Activated effector memory CD4-positive, alpha-beta T cell treated with Interleukin-2 at 50 U/mL for 16 hours (primary cell): ENCODE measurements around the gene IL22RA2.
"Not testable (repeated sequence)": the region's sequence is repeated elsewhere in the genome, so short reads cannot be mapped to it uniquely, and the experiment has no call there.

Source experiments
- DNase-seq: peaks from one replicate; pipeline ENCODE4 v3.0.0-alpha.2; 2020

The IL22RA2 gene, protein sequence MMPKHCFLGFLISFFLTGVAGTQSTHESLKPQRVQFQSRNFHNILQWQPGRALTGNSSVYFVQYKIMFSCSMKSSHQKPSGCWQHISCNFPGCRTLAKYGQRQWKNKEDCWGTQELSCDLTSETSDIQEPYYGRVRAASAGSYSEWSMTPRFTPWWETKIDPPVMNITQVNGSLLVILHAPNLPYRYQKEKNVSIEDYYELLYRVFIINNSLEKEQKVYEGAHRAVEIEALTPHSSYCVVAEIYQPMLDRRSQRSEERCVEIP

DNA sequence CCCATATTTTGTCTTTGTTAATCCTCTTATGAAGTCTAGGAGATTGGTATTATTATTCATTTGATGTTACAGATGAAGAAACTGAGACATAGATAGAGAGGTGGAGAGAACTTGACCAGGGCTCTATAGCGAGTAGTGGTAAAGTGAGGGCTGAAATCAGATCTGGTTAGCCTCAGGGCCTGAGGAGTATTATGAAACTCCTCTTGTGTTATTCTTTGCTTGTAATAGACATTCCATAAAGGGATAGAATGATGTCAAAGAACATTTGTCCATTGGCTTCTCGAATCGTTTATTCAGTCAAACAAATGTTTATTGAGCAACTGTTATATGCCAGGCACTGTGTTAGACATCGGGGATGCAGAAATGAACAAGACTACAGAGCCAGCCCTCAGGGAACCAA is at the start of gene IL22RA2:
Gene IL22RA2, minus strand, starts transcription at position 144 of the 400 bp plus-strand sequence. CDS start 11,895 bp downstream, outside the sequence.
- DNase-seq = no peak

- no peak for DNase-seq
Observed at GRCh38 chr6:137222381-137222780, 48.9 kb upstream of the IL22RA2 start.

GRCh38 chr6:137219664-137220252 is 46.3 kb upstream of the IL22RA2 start:
- DNase-seq = no peak

GRCh38 chr6:137218917-137219663 is 45.6 kb upstream of the IL22RA2 start, which contains the start of gene IFNGR1:
IFNGR1 (minus strand) TSS chr6:137219385; CDS start chr6:137219327, 58 bp downstream.
- DNase-seq = peak; percentile 92

- DNase-seq = peak; percentile 14
Observed at GRCh38 chr6:137218473-137218916, 45.1 kb upstream of the IL22RA2 start.

- DNase-seq = no peak
Observed at GRCh38 chr6:137217801-137218472, 44.5 kb upstream of the IL22RA2 start.

GRCh38 chr6:137216875-137217553 is 43.6 kb upstream of the IL22RA2 start:
- DNase-seq = no peak

DNA sequence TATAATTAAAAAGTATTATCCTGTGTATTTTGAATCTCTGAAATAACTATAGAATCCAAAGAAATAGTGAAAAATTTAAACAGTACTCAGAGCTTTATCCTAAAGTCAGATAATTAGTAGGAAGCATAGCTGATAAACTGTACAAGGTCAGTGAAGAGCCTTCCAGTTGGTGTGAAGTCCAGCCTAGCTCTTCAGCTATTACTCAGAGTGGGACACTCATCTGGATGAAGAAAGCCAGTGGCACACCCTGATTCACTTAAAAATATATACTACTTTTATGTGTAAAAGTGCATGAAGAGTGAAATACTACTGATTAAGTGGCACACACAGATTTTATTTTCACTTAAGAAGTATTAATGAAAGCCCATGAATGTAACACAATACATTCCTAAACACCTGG is 42.7 kb upstream of the IL22RA2 start:
- DNase-seq = no peak

DNA sequence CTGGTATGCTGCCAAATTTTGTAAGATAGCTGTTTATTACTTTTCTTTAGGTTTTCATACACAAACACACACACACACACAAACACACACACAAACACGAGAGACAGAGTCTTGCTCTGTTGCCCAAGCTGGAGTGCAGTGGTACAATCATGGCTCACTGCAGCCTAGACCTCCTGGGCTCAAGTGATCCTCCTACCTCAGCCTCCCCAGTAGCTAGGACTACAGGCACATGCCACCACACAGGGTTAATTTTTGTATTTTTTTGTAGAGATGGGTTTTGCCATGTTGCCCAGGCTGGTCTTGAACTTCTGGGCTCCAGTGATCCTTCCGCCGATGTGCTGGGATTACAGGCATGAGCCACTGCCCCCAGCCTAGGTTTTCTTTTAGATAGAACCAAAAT is 42.2 kb upstream of the IL22RA2 start:
- DNase-seq = not testable (repeated sequence)

- DNase-seq = no peak
Observed at GRCh38 chr6:137214931-137215330, 41.5 kb upstream of the IL22RA2 start.

- DNase-seq = no peak
Observed at GRCh38 chr6:137213813-137214212, 40.4 kb upstream of the IL22RA2 start.

GRCh38 chr6:137213331-137213740 is 39.9 kb upstream of the IL22RA2 start:
- no peak for DNase-seq

- no peak for DNase-seq
Observed at GRCh38 chr6:137211910-137212309, 38.5 kb upstream of the IL22RA2 start.

GRCh38 chr6:137210903-137211302 is 37.5 kb upstream of the IL22RA2 start:
- DNase-seq = no peak

DNA sequence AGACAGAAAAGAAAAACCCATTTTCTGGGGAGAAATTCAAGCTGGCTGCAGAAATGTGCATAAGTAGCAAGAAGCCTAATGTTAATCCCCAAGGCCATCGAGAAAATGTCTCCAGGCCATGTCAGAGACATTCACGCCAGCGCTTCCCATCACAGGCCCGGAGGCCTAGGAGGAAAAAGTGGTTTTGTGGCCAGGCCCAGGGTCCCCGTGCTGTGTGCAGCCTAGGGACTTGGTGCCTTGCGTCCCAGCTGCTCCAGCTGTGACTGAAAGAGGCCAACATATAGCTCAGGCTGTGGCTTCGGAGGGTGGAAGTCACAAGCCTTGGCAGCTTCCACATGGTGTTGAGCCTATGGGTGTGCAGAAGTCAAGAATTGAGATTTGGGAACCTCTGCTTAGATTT is 34.8 kb upstream of the IL22RA2 start:
- no peak for DNase-seq

- not testable (repeated sequence) for DNase-seq
Observed at GRCh38 chr6:137207457-137207856, 34.0 kb upstream of the IL22RA2 start.

DNA sequence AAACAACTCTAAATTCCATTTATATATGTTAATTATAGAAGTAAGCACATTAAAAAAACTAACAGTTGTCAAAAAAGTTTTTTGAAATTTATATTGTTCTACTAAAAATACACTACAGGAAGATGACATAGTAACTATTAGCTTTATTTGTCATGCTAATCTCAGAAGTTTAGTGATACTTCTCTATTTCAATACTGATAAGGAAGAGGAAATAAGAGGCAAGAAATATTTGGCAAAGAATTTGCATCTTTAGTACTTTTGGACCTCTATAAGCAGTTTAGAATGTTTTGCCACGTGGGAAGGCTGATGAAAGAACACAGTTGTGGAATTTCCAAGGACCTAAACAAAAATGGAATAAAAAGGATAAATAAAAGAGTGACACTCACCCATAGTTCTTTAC is 33.1 kb upstream of the IL22RA2 start:
- DNase-seq = no peak

DNA sequence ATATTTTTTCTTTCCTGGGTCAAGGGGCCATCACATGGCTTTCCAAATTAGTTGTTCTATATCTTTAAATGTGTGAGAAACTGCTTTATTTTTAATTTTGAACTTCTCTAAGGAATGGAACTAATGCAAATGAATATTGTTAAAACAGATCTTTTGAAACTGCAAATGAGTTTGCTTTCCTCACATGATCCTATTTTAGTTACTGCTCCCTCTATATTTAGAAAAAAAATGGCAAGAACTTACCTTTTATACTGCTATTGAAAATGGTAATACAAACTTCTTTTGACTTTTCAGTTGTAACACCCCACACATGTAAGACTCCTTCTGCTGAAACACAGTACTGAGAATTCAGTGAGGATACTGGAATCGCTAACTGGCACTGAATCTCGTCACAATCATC is 29.8 kb upstream of the IL22RA2 start:
- no peak for DNase-seq

DNA sequence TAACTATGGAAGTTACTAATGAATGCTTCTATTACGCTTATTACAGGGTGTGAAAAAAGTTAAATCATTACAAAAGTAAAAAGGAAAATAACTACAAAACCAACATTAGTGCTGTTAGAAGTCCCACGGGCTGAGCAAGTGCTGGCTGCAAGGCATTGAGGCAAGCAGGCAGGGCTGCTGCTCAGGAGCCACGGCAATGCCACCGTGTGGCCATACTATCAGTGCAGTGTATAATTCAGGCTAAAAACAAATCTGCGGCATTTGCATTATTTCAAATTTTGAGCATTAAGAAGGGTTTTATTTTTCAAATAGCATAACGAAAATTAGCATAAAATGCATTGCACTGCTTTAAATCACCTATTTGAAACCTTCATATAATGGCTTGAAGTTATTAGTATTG is 28.6 kb upstream of the IL22RA2 start:
- DNase-seq = no peak

DNA sequence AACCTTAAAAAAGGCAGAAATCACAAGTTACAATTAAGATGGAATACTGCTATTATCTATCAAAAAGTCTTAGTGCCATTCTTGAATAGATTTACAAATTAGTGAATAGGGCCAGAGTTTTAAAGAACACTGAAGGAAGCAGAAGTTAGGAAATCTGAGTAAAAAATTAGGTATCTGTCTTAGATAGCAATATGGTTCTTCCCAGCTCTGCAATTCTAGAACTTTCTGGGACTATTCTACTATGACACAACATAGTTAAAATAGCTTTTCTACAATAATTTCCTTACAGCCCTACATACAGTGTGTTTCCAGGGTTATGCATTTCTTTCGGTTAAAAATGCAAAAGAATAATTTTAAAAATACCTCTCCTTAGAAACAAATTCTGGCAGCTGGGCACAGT is 27.6 kb upstream of the IL22RA2 start:
- DNase-seq = no peak

DNA sequence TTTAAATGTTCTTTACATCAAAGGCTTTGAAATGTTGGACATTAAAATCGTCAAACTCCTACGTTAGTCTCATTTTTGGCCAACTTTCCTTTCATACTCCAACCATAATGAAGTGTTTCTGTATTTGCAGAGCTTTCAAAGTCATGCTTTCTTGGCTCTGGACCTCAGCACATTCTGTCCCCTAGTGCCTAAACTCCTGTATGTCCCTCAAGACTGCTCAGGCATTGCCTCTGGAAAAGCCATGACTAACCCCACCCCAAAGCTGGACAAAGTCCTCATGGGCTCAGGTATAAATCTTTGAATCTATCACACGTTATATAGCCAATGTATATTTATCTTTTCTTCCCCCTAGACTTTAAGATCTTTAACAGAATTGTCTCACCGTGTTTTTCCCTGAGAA is 26.8 kb upstream of the IL22RA2 start:
- no peak for DNase-seq
